GM18519 (cell line): ENCODE results near the gene ZCCHC13.
A peak's percentile ranks its signal among the peaks of the same experiment; 100 is the strongest.
"Not testable (repeated sequence)": the region's sequence is repeated elsewhere in the genome, so short reads cannot be mapped to it uniquely, and the experiment has no call there.

Source experiments
- ATAC-seq: cut with Tn5 transposase; IDR thresholded peaks from one replicate; pipeline ENCODE4 v1.9.1; 2021; ENCODE audit warnings: mild to moderate bottlenecking, moderate library complexity; ENCODE audit not compliant: unreplicated experiment, low FRiP score

The ZCCHC13 gene

GRCh38 chrX:74304016-74304415 lies at the start of gene ZCCHC13:
Gene ZCCHC13, plus strand, starts transcription at chrX:74304180. Its CDS starts 87 bp downstream, at chrX:74304267.
- ATAC-seq = no peak

- not testable (repeated sequence) for ATAC-seq
These were observed 45.9 kb upstream of the ZCCHC13 start for GRCh38 chrX:74258111-74258510.

GRCh38 chrX:74259885-74260491 lies 44.0 kb upstream of the ZCCHC13 start:
- no peak for ATAC-seq

GRCh38 chrX:74262452-74263209 lies 41.3 kb upstream of the ZCCHC13 start:
- ATAC-seq = no peak

- ATAC-seq = no peak
These were observed 33.6 kb upstream of the ZCCHC13 start for GRCh38 chrX:74270393-74270792.

GRCh38 chrX:74272230-74272629 lies 31.8 kb upstream of the ZCCHC13 start:
- peak; percentile 64 for ATAC-seq

- ATAC-seq = no peak
These were observed 29.5 kb upstream of the ZCCHC13 start for GRCh38 chrX:74274516-74274915.

- ATAC-seq = no peak
These were observed 26.7 kb upstream of the ZCCHC13 start for GRCh38 chrX:74277320-74277719.

- no peak for ATAC-seq
These were observed 26.1 kb upstream of the ZCCHC13 start for GRCh38 chrX:74277846-74278245.

GRCh38 chrX:74280759-74281158 lies 23.2 kb upstream of the ZCCHC13 start:
- no peak for ATAC-seq

- no peak for ATAC-seq
These were observed 19.5 kb upstream of the ZCCHC13 start for GRCh38 chrX:74284391-74284952.

GRCh38 chrX:74286950-74287740 lies 16.8 kb upstream of the ZCCHC13 start:
- ATAC-seq = no peak

- no peak for ATAC-seq
These were observed 12.4 kb upstream of the ZCCHC13 start for GRCh38 chrX:74291577-74291963.

GRCh38 chrX:74291964-74292807 lies 11.8 kb upstream of the ZCCHC13 start:
- peak; percentile 90 for ATAC-seq

- no peak for ATAC-seq
These were observed 11.2 kb upstream of the ZCCHC13 start for GRCh38 chrX:74292808-74293123.

GRCh38 chrX:74293343-74293946 lies 10.5 kb upstream of the ZCCHC13 start:
- peak; percentile 24 for ATAC-seq

- no peak for ATAC-seq
These were observed 8.9 kb upstream of the ZCCHC13 start for GRCh38 chrX:74295101-74295500.

GRCh38 chrX:74297766-74298165 lies 6.2 kb upstream of the ZCCHC13 start:
- no peak for ATAC-seq

- no peak for ATAC-seq
These were observed 3.1 kb upstream of the ZCCHC13 start for GRCh38 chrX:74300869-74301268.

- no peak for ATAC-seq
These were observed 14.7 kb downstream of the ZCCHC13 start for GRCh38 chrX:74318672-74319071.
